ENCODE results near the gene PTH2R. TPM values are rescaled to one million over a fixed set of nuclear protein-coding genes. Genes with fewer than 3 reads are reported as not detected.

The PTH2R gene
- polyA plus RNA-seq, 1 donor (not counting 4 experiments of a cell fraction or from before 2014, with no cell fraction given): not detected

DNA sequence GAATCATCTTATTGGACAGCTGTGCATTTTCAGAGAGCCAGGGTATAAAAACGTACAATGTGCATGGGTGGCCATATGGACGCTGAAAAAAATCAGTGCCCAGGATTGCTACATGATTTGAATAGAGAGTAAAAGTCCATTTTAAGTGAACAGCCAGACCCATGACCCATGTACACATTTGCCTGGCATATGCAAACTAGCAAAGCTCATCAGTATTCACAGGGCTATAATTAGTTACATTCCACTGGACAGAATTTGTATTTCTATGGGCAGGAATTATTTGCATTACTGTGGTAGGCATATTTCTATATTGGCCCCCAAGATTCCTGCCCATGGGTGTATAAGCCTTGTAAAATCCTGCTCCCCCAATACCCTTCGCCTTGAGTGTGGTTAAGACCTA, 78.8 kb downstream of the PTH2R start:
- Histone ChIP-seq H3K4me1 (ENCODE audit: control insufficient read depth, extremely low read depth, insufficient read depth, low read length) (no peaks in the 10 kb centered on the region), H3K27me3 (ENCODE audit: control insufficient read depth, extremely low read depth, insufficient read depth, low read length) (no peaks in the 10 kb centered on the region), H3K36me3 (ENCODE audit: control insufficient read depth in 2 of 2, extremely low read depth in 1 of 2, insufficient read depth in 2 of 2, low read length in 2 of 2) (no peaks in the 10 kb centered on the region), H3K79me2 (ENCODE audit: control insufficient read depth, insufficient read depth, low read length) (no peaks in the 10 kb centered on the region), H3K9me1 (ENCODE audit: control insufficient read depth, extremely low read depth, insufficient read depth, low read length) (no peaks in the 10 kb centered on the region), H3K27ac (ENCODE audit: control insufficient read depth, insufficient read depth, low read length) (no peak overlapping the region), H4K20me1 (ENCODE audit: control insufficient read depth, extremely low read depth, insufficient read depth, low read length) (no peaks in the 10 kb centered on the region), H2AFZ (ENCODE audit: control insufficient read depth, low read length) (no peak overlapping the region), H3K9ac (ENCODE audit: control insufficient read depth, extremely low read depth, insufficient read depth, low read length) (no peak overlapping the region), H3K4me2 (ENCODE audit: control insufficient read depth, extremely low read depth, insufficient read depth, low read depth, low read length) (no peak overlapping the region), H3K9me3 (ENCODE audit: control insufficient read depth, low read depth, low read length) (no peaks in the 10 kb centered on the region), H3K4me3 (ENCODE audit: control insufficient read depth in 2 of 3, extremely low read depth in 1 of 3, insufficient read depth in 2 of 3, low read depth in 1 of 3, low read length in 3 of 3) (no peak overlapping the region)
- TF ChIP-seq EZH2 (IDR thresholded peaks at IDR 0.05; ENCODE audit: low read length): no peak
- TF ChIP-seq, protein P1, sequence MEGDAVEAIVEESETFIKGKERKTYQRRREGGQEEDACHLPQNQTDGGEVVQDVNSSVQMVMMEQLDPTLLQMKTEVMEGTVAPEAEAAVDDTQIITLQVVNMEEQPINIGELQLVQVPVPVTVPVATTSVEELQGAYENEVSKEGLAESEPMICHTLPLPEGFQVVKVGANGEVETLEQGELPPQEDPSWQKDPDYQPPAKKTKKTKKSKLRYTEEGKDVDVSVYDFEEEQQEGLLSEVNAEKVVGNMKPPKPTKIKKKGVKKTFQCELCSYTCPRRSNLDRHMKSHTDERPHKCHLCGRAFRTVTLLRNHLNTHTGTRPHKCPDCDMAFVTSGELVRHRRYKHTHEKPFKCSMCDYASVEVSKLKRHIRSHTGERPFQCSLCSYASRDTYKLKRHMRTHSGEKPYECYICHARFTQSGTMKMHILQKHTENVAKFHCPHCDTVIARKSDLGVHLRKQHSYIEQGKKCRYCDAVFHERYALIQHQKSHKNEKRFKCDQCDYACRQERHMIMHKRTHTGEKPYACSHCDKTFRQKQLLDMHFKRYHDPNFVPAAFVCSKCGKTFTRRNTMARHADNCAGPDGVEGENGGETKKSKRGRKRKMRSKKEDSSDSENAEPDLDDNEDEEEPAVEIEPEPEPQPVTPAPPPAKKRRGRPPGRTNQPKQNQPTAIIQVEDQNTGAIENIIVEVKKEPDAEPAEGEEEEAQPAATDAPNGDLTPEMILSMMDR (optimal IDR thresholded peaks at IDR 0.05 in 1 of 3, IDR thresholded peaks at IDR 0.05 in 1 of 3, conservative IDR thresholded peaks at IDR 0.05 in 1 of 3; ENCODE audit: extremely low read depth in 1 of 3, insufficient read depth in 2 of 3, low read length in 3 of 3): no peak
- FAIRE-seq: no peak
- dilution Hi-C loops (cut with MboI; ENCODE audit: extremely low pct_ligation_motif_present, low sequenced_read_pairs): no loop called here
- DNase-seq (ENCODE audit: low read depth, low spot score): no peak

DNA sequence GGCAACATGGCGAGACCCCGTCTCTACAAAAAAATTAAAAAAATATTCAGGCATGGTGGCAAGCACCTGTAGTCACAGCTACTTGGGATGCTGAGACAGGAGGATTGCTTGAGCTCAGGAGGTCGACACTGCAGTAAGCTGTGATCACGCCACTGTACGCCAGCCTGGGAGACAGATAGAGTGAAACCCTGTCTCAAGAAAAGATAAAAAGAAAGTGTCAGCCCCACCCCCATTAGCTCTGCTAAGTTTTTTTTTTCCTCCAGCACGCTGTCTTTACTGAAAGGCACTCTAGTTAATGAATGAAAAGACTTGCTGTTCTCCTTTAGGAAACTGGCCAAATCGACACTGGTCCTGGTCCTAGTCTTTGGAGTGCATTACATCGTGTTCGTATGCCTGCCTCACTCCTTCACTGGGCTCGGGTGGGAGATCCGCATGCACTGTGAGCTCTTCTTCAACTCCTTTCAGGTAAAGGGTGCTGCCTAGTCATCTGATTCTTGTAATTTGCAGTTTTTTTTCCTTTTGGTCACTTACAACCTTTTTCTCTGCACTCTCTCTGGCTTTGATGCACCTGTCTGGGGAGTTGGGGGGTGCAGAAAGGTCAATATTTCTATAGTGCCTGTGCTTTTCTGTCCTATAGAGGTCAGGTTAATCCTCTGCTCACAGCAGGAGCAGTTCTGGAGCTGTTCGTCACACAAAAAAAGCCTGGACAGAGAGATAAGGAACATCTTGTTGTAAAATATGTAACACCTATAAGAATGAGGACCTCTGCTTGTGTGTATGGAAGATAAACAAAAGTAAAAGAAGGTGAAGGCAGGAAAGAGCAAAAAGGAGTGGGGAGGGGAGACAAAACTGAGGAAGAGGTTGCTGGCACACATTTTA, 82.3 kb downstream of the PTH2R start:
- Histone ChIP-seq H3K9me1 (ENCODE audit: control insufficient read depth, extremely low read depth, insufficient read depth, low read length) (no peaks in the 10 kb centered on the region), H3K79me2 (ENCODE audit: control insufficient read depth, insufficient read depth, low read length) (no peaks in the 10 kb centered on the region), H3K4me3 (ENCODE audit: control insufficient read depth in 2 of 3, extremely low read depth in 1 of 3, insufficient read depth in 2 of 3, low read depth in 1 of 3, low read length in 3 of 3) (no peak overlapping the region), H3K4me2 (ENCODE audit: control insufficient read depth, extremely low read depth, insufficient read depth, low read depth, low read length) (no peak overlapping the region), H3K4me1 (ENCODE audit: control insufficient read depth, extremely low read depth, insufficient read depth, low read length) (no peaks in the 10 kb centered on the region), H3K27ac (ENCODE audit: control insufficient read depth, insufficient read depth, low read length) (no peak overlapping the region), H2AFZ (ENCODE audit: control insufficient read depth, low read length) (no peak overlapping the region), H3K9ac (ENCODE audit: control insufficient read depth, extremely low read depth, insufficient read depth, low read length) (no peak overlapping the region), H3K36me3 (ENCODE audit: control insufficient read depth in 2 of 2, extremely low read depth in 1 of 2, insufficient read depth in 2 of 2, low read length in 2 of 2) (no peaks in the 10 kb centered on the region), H3K9me3 (ENCODE audit: control insufficient read depth, low read depth, low read length) (no peaks in the 10 kb centered on the region), H3K27me3 (ENCODE audit: control insufficient read depth, extremely low read depth, insufficient read depth, low read length) (no peaks in the 10 kb centered on the region), H4K20me1 (ENCODE audit: control insufficient read depth, extremely low read depth, insufficient read depth, low read length) (no peaks in the 10 kb centered on the region)
- DNase-seq (ENCODE audit: low read depth, low spot score): no peak
- no peak for TF ChIP-seq EZH2 (IDR thresholded peaks at IDR 0.05; ENCODE audit: low read length)
- TF ChIP-seq, protein P1 (optimal IDR thresholded peaks at IDR 0.05 in 1 of 3, IDR thresholded peaks at IDR 0.05 in 1 of 3, conservative IDR thresholded peaks at IDR 0.05 in 1 of 3; ENCODE audit: extremely low read depth in 1 of 3, insufficient read depth in 2 of 3, low read length in 3 of 3): no peak
- dilution Hi-C loops (cut with MboI; ENCODE audit: extremely low pct_ligation_motif_present, low sequenced_read_pairs): no loop called here
- FAIRE-seq: no peak

All from keratinocyte (primary cell).